Urothelium cell line (cell line): ENCODE results near the gene DOCK6.
A peak's percentile ranks its signal among the peaks of the same experiment; 100 is the strongest.

Source experiments
- DNase-seq: peaks from one replicate; pipeline ENCODE4 v3.0.0; 2011; ENCODE audit warnings: low spot score, mixed read lengths
- FAIRE-seq: peaks from 2 replicates; lab custom pipeline; 2011; peaks lifted over from hg19 to GRCh38; lab: Jason Lieb, UNC

DOCK6 gene

GRCh38 chr19:11261971-11262839 is at the start of gene DOCK6:
TSS of gene DOCK6 (minus strand) at chr19:11262524. CDS start at chr19:11262440, 84 bp downstream.
- FAIRE-seq (no peak), DNase-seq (peak; percentile 61)

GRCh38 chr19:11306337-11306736 is 44.0 kb upstream of the DOCK6 start:
- FAIRE-seq (no peak), DNase-seq (no peak)

GRCh38 chr19:11304936-11305335 is 42.6 kb upstream of the DOCK6 start:
- FAIRE-seq (no peak), DNase-seq (no peak)

- DNase-seq (no peak), FAIRE-seq (no peak)
These were observed 38.4 kb upstream of the DOCK6 start for GRCh38 chr19:11300811-11301120.

GRCh38 chr19:11299946-11300810 is 37.9 kb upstream of the DOCK6 start:
- DNase-seq, result no peak
- no peak for FAIRE-seq

- no peak for DNase-seq
- FAIRE-seq, result no peak
These were observed 33.9 kb upstream of the DOCK6 start for GRCh38 chr19:11296264-11296663.

GRCh38 chr19:11295665-11296245 is 33.4 kb upstream of the DOCK6 start, which contains the start of gene TSPAN16:
TSS of gene TSPAN16 (plus strand) at chr19:11296160. CDS start at chr19:11296298, 138 bp downstream.
- FAIRE-seq, result no peak

GRCh38 chr19:11295180-11295579 is 32.9 kb upstream of the DOCK6 start:
- FAIRE-seq (no peak), DNase-seq (no peak)

More at GRCh38 chr19:11295665-11296245, 33.4 kb upstream of the DOCK6 start, which contains the start of gene TSPAN16:
- DNase-seq, result no peak

- DNase-seq, result peak; percentile 87
- FAIRE-seq, result no peak
These were observed 31.4 kb upstream of the DOCK6 start for GRCh38 chr19:11293433-11294389.

- no peak for FAIRE-seq
These were observed 29.7 kb upstream of the DOCK6 start for GRCh38 chr19:11291991-11292390.

GRCh38 chr19:11291415-11291814 is 29.1 kb upstream of the DOCK6 start:
- no peak for FAIRE-seq
- DNase-seq, result no peak

More at GRCh38 chr19:11291991-11292390, 29.7 kb upstream of the DOCK6 start:
- no peak for DNase-seq

GRCh38 chr19:11290256-11290655 is 27.9 kb upstream of the DOCK6 start:
- FAIRE-seq (no peak), DNase-seq (no peak)

GRCh38 chr19:11288349-11288748 is 26.0 kb upstream of the DOCK6 start:
- FAIRE-seq (no peak), DNase-seq (no peak)

- FAIRE-seq (no peak), DNase-seq (no peak)
These were observed 24.1 kb upstream of the DOCK6 start for GRCh38 chr19:11286312-11286974.

- no peak for FAIRE-seq
- DNase-seq, result no peak
These were observed 22.2 kb upstream of the DOCK6 start for GRCh38 chr19:11284515-11284914.

GRCh38 chr19:11281356-11282049 is 19.2 kb upstream of the DOCK6 start:
- FAIRE-seq (no peak), DNase-seq (no peak)

GRCh38 chr19:11279505-11280236 is 17.3 kb upstream of the DOCK6 start:
- DNase-seq (no peak), FAIRE-seq (no peak)

- no peak for FAIRE-seq
These were observed 16.3 kb upstream of the DOCK6 start for GRCh38 chr19:11278670-11279069.

More at GRCh38 chr19:11278670-11279069, 16.3 kb upstream of the DOCK6 start:
- DNase-seq, result no peak
